IgD-negative memory B cell (primary cell): ENCODE measurements around the gene SYT1. TPM values are rescaled to one million over a fixed set of nuclear protein-coding genes. Genes with fewer than 3 reads are reported as not detected.
"Not testable (repeated sequence)": the region's sequence is repeated elsewhere in the genome, so short reads cannot be mapped to it uniquely, and the experiment has no call there.

Experiments used
- H3K27ac Mint-ChIP-seq, 3 donors: one replicate each; pipeline ENCODE4 v1.8.0; 2020 to 2022; ENCODE audit warnings: mild to moderate bottlenecking in 3 of 3, mixed read lengths in 3 of 3, moderate library complexity in 1 of 3
- H3K27me3 Mint-ChIP-seq: one replicate; pipeline ENCODE4 v1.8.0; 2021; ENCODE audit warnings: mixed read lengths
- H3K36me3 Mint-ChIP-seq: one replicate; pipeline ENCODE4 v1.8.0; 2020; ENCODE audit warnings: mild to moderate bottlenecking, mixed read lengths
- H3K4me1 Mint-ChIP-seq, 3 donors: one replicate each; pipeline ENCODE4 v1.8.0; 2020 to 2022; ENCODE audit warnings: mixed read lengths in 3 of 3, mild to moderate bottlenecking in 1 of 3
- H3K4me3 Mint-ChIP-seq, 4 donors: one replicate each; pipeline ENCODE4 v1.8.0; 2020 to 2022; ENCODE audit warnings: mild to moderate bottlenecking in 4 of 4, mixed read lengths in 4 of 4, moderate library complexity in 3 of 4
- H3K9me3 Mint-ChIP-seq, 3 donors: one replicate each; pipeline ENCODE4 v1.8.0; 2020 to 2021; ENCODE audit warnings: mixed read lengths in 3 of 3, mild to moderate bottlenecking in 1 of 3
- polyA plus RNA-seq: library from polyadenylated mRNA; unstranded; fragments of 300-500 nt; fragmentation: Illumina TruSeq; gene quantifications from one replicate; pipeline ENCODE4 v1.2.3, GENCODE V29; 2021

The SYT1 gene
- polyA plus RNA-seq, 1 donor from 2014 or later, result 1.6 TPM

- Mint-ChIP-seq H3K36me3 (no peaks in the 10 kb centered on the region), H3K4me1 (no peaks in the 10 kb centered on the region), H3K4me3 (no peak overlapping the region), H3K27ac (no peak overlapping the region), H3K9me3 (no peaks in the 10 kb centered on the region), H3K27me3 (no peaks in the 10 kb centered on the region)
Observed at GRCh38 chr12:79199166-79199565, 334.6 kb downstream of the SYT1 start.

- no peaks in the 10 kb centered on the region for H3K4me1 Mint-ChIP-seq
- no peak overlapping the region for H3K4me3 Mint-ChIP-seq
- H3K9me3 Mint-ChIP-seq, result no peaks in the 10 kb centered on the region
Observed at GRCh38 chr12:79200176-79200575, 335.6 kb downstream of the SYT1 start.

GRCh38 chr12:79203058-79203647 is 338.6 kb downstream of the SYT1 start:
- no peaks in the 10 kb centered on the region for H3K36me3 Mint-ChIP-seq
- no peaks in the 10 kb centered on the region for H3K4me1 Mint-ChIP-seq
- no peaks in the 10 kb centered on the region for H3K9me3 Mint-ChIP-seq
- H3K27me3 Mint-ChIP-seq, result no peaks in the 10 kb centered on the region
- H3K4me3 Mint-ChIP-seq, result no peak overlapping the region
- H3K27ac Mint-ChIP-seq, result no peak overlapping the region

More at GRCh38 chr12:79200176-79200575, 335.6 kb downstream of the SYT1 start:
- Mint-ChIP-seq H3K36me3 (no peaks in the 10 kb centered on the region), H3K27ac (no peak overlapping the region), H3K27me3 (no peaks in the 10 kb centered on the region)

GRCh38 chr12:79206871-79207270 is 342.3 kb downstream of the SYT1 start:
- H3K27me3 Mint-ChIP-seq, result no peaks in the 10 kb centered on the region
- peaks cover 2% of the 10 kb centered on the region for H3K36me3 Mint-ChIP-seq
- no peak overlapping the region for H3K4me3 Mint-ChIP-seq
- no peak overlapping the region for H3K27ac Mint-ChIP-seq
- no peaks in the 10 kb centered on the region for H3K4me1 Mint-ChIP-seq
- peaks cover 0 to 4% (median 0%) of the 10 kb centered on the region in 3 donors for H3K9me3 Mint-ChIP-seq

- H3K9me3 Mint-ChIP-seq, H3K4me1 Mint-ChIP-seq, H3K4me3 Mint-ChIP-seq, H3K36me3 Mint-ChIP-seq, H3K27ac Mint-ChIP-seq, H3K27me3 Mint-ChIP-seq: not testable (repeated sequence)
Observed at GRCh38 chr12:79210403-79210802, 345.8 kb downstream of the SYT1 start.

GRCh38 chr12:79217306-79217705 is 352.7 kb downstream of the SYT1 start:
- Mint-ChIP-seq H3K9me3 (peaks cover 2 to 7% (median 4%) of the 10 kb centered on the region in 3 donors), H3K4me1 (no peaks in the 10 kb centered on the region), H3K27me3 (no peaks in the 10 kb centered on the region), H3K36me3 (peaks cover 7% of the 10 kb centered on the region), H3K27ac (no peak overlapping the region), H3K4me3 (no peak overlapping the region)

- Mint-ChIP-seq H3K27ac (no peak overlapping the region), H3K4me1 (no peaks in the 10 kb centered on the region), H3K4me3 (no peak overlapping the region), H3K27me3 (no peaks in the 10 kb centered on the region), H3K36me3 (peaks cover 7% of the 10 kb centered on the region), H3K9me3 (peaks cover 4 to 12% (median 10%) of the 10 kb centered on the region in 3 donors)
Observed at GRCh38 chr12:79223210-79223609, 358.6 kb downstream of the SYT1 start.

- H3K36me3 Mint-ChIP-seq, result peaks cover 7% of the 10 kb centered on the region
- H3K27ac Mint-ChIP-seq, result no peak overlapping the region
- peaks cover 4 to 15% (median 12%) of the 10 kb centered on the region in 3 donors for H3K9me3 Mint-ChIP-seq
- H3K4me3 Mint-ChIP-seq, result no peak overlapping the region
- no peaks in the 10 kb centered on the region for H3K4me1 Mint-ChIP-seq
- H3K27me3 Mint-ChIP-seq, result no peaks in the 10 kb centered on the region
Observed at GRCh38 chr12:79223761-79224160, 359.2 kb downstream of the SYT1 start.

GRCh38 chr12:79227091-79227490 is 362.5 kb downstream of the SYT1 start:
- peaks cover 2 to 13% (median 5%) of the 10 kb centered on the region in 3 donors for H3K9me3 Mint-ChIP-seq
- H3K4me3 Mint-ChIP-seq, result no peak overlapping the region
- H3K36me3 Mint-ChIP-seq, result no peaks in the 10 kb centered on the region
- H3K4me1 Mint-ChIP-seq, result no peaks in the 10 kb centered on the region
- no peaks in the 10 kb centered on the region for H3K27me3 Mint-ChIP-seq
- H3K27ac Mint-ChIP-seq, result no peak overlapping the region

- H3K27ac Mint-ChIP-seq, result no peak overlapping the region
- no peaks in the 10 kb centered on the region for H3K4me1 Mint-ChIP-seq
- H3K36me3 Mint-ChIP-seq, result no peaks in the 10 kb centered on the region
- no peaks in the 10 kb centered on the region for H3K27me3 Mint-ChIP-seq
- H3K9me3 Mint-ChIP-seq, result peaks cover under 1 to 11% (median 4%) of the 10 kb centered on the region in 3 donors
- no peak overlapping the region for H3K4me3 Mint-ChIP-seq
Observed at GRCh38 chr12:79227646-79228045, 363.1 kb downstream of the SYT1 start.

- Mint-ChIP-seq H3K4me3 (no peak overlapping the region), H3K4me1 (peaks cover 0 to 5% (median 2%) of the 10 kb centered on the region in 3 donors), H3K27me3 (no peaks in the 10 kb centered on the region), H3K27ac (no peak overlapping the region), H3K9me3 (peaks cover 0 to 6% (median 0%) of the 10 kb centered on the region in 3 donors), H3K36me3 (no peaks in the 10 kb centered on the region)
Observed at GRCh38 chr12:79233341-79233781, 368.8 kb downstream of the SYT1 start.

- Mint-ChIP-seq H3K27me3 (no peaks in the 10 kb centered on the region), H3K36me3 (no peaks in the 10 kb centered on the region), H3K4me1 (peaks cover 0 to 5% (median 2%) of the 10 kb centered on the region in 3 donors), H3K9me3 (no peaks in the 10 kb centered on the region), H3K27ac (no peak overlapping the region), H3K4me3 (no peak overlapping the region)
Observed at GRCh38 chr12:79236920-79237319, 372.3 kb downstream of the SYT1 start.

- no peaks in the 10 kb centered on the region for H3K36me3 Mint-ChIP-seq
- peaks cover 0 to 6% (median 2%) of the 10 kb centered on the region in 3 donors for H3K9me3 Mint-ChIP-seq
- H3K4me1 Mint-ChIP-seq, result peaks cover 0 to 2% (median 0%) of the 10 kb centered on the region in 3 donors
- H3K4me3 Mint-ChIP-seq, result no peak overlapping the region
- no peak overlapping the region for H3K27ac Mint-ChIP-seq
- H3K27me3 Mint-ChIP-seq, result no peaks in the 10 kb centered on the region
Observed at GRCh38 chr12:79238246-79238645, 373.7 kb downstream of the SYT1 start.

GRCh38 chr12:79247494-79247893 is 382.9 kb downstream of the SYT1 start:
- Mint-ChIP-seq H3K4me3 (no peak overlapping the region), H3K9me3 (peaks cover 1 to 8% (median 5%) of the 10 kb centered on the region in 3 donors), H3K27ac (no peak overlapping the region), H3K27me3 (no peaks in the 10 kb centered on the region), H3K36me3 (no peaks in the 10 kb centered on the region), H3K4me1 (no peaks in the 10 kb centered on the region)

GRCh38 chr12:79250186-79250585 is 385.6 kb downstream of the SYT1 start:
- Mint-ChIP-seq H3K27me3 (no peaks in the 10 kb centered on the region), H3K36me3 (no peaks in the 10 kb centered on the region), H3K4me3 (no peak overlapping the region), H3K4me1 (no peaks in the 10 kb centered on the region), H3K9me3 (peaks cover 0 to 7% (median 1%) of the 10 kb centered on the region in 3 donors), H3K27ac (no peak overlapping the region)

GRCh38 chr12:79250960-79251755 is 386.6 kb downstream of the SYT1 start:
- no peaks in the 10 kb centered on the region for H3K27me3 Mint-ChIP-seq
- no peaks in the 10 kb centered on the region for H3K36me3 Mint-ChIP-seq
- H3K9me3 Mint-ChIP-seq, result peaks cover 0 to 7% (median 1%) of the 10 kb centered on the region in 3 donors
- no peak overlapping the region for H3K27ac Mint-ChIP-seq
- no peak overlapping the region for H3K4me3 Mint-ChIP-seq
- no peaks in the 10 kb centered on the region for H3K4me1 Mint-ChIP-seq
